HS-5 (cell line): ENCODE measurements around the gene DBR1.
"Not testable (repeated sequence)": the region's sequence is repeated elsewhere in the genome, so short reads cannot be mapped to it uniquely, and the experiment has no call there.

Source experiments
- DNase-seq: peaks from one replicate; pipeline ENCODE4 v3.0.0-alpha.2; 2012; ENCODE audit warnings: low read depth

Gene DBR1

GRCh38 chr3:138186221-138186620 is 11.5 kb upstream of the DBR1 start:
- no peak for DNase-seq

DNA sequence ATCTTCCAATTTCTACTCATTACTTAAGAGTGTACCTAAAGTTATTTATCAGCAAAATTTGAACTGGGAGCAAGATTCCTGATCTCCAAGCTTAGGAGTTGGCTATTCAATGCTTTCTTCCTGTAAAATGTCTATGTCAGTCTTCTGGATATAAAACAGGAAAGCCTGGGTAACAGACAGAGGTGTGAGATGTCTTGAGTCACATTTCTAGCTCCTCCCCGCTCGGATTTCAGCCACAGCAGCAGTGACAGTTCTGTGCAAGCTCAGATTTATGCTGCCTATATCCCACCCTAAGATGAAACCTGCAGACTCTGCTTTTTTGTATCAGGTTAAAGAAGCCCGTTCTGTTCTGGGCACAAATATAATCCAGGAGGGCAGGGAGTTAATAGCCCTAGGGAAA is 10.3 kb upstream of the DBR1 start:
- DNase-seq = no peak

DNA sequence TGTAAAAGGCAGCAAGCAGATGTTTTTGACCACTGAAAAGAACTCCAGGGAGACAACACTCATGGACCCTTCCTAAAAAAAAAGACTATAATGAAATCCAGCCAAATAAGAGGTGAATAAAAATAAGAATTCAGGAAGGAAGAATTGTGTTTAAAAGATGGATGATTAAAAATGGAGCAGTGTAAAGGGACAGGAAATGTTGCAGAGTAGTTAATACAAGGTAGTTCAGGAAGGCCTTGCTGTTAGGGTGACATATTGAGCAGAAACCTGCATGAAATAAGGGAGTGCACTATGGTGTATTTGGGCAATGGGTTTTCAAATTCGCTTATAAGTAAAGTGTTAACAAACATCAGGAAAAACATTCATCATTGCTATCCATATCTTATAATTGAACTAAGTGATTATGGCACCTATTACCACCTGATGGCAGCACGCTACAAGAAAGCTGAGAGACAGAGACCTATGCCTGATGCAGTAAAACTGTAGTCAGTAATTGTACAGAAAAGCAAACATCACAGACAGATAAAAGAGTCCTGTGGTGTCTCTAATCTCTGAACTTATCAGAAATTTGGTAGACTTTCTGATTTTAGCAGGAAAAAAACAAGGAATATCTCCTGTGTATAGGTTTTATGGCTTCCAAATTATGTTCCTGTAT is 5.8 kb upstream of the DBR1 start:
- DNase-seq = peak; percentile 23

GRCh38 chr3:138173769-138174420 is 826 bp downstream of the DBR1 start:
- peak; percentile 15 for DNase-seq

- DNase-seq = no peak
Measured at GRCh38 chr3:138172625-138173024, 2.1 kb downstream of the DBR1 start.

- DNase-seq = no peak
Measured at GRCh38 chr3:138165061-138165460, 9.7 kb downstream of the DBR1 start.

DNA sequence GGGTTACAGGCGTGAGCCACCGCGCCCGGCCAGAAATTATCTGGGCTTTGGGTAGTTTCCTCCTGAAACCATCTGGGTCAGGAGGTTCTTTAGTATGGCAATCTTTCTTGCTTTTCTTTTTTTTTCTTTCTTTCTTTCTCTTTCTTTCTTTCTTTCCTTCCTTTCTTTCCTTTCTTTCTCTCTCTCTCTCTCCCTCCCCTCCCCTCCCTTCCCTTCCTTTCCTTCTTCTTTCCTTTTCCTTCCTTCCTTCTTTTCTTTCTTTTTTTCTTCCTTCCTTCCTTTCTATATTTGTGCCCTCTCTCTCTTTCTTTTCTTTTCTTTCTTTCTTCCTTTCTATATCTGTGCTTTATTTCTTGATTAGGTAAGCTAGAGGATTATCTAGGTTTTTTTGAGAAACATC is 17.0 kb downstream of the DBR1 start:
- DNase-seq = no peak

- no peak for DNase-seq
Measured at GRCh38 chr3:138154534-138154933, 20.2 kb downstream of the DBR1 start.

DNA sequence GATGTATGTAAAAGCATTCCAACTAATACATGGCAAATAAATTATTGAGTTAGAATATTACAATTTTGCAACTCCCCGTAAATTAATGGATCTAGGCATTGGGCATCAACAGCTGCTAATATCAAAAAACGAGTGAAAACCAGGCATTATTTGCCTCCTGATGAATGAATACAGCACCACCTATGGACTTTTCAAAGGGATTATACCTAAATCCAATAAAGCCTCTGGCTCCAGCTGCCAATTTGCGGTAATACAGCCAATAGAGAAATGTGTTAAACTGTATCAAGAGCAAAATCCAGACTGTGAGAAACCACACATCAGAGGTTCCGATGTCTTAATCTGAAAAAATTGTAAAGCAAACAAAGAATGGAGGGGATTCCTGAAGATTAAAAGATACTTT is 26.2 kb downstream of the DBR1 start:
- no peak for DNase-seq

GRCh38 chr3:138142181-138142580 is 32.5 kb downstream of the DBR1 start:
- DNase-seq = not testable (repeated sequence)

DNA sequence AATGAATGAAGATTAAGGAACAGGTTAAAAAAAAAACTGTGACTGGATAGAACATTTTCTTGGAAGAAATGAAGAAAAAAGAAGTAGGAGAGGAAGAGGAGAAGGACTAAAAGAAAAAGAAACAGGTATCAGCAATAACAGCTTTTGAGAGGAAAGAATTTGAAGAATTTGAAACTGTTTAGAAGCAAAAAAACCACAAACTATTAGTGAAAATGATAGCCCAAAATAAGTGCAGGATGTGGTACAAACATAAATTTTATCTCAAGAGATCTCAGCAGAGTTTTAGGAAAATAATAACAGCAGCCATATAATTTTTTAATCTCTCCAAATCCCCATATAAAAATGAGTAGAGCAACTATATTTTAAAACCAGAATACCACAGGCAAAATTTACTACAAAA is 33.8 kb downstream of the DBR1 start:
- DNase-seq = no peak

DNA sequence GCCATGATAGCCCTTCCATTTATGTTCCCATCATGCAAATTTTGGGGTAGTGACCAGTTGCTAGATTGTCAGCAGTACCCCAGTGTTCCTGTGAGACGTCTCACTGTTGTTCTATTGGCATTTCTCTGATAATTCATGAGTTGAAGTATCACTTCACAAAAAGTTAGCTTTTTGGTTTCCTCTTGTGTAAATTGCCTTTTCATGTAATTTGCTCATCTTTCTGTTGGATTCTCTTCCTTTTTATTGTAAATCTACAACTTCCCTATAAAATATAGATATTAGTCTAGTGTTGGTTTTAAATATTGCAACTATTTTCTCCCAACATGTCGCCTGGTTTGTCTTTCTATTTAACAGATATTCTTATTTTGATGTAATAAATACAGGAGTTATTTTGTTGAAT is 35.0 kb downstream of the DBR1 start:
- no peak for DNase-seq

- no peak for DNase-seq
Measured at GRCh38 chr3:138137861-138138260, 36.9 kb downstream of the DBR1 start.

DNA sequence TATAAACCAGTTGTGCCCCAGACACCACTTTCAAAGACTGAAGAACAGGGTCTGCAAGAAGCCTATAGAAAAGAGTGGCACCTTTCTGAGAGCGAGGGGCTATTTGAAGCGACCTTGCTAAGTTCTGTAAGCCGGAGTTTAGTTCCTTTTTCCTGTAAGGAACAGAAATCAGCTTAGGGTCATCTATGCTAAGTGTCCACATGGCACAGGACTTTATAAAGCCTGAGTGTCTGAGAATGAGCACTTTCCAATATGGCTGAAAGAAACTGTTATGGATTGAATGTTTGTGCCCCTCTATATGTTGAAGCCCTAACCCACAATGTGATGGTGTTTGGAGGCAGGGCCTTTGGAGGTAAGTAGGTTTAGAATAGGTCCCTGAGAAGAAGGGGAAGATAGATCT is 38.5 kb downstream of the DBR1 start:
- DNase-seq = no peak

DNA sequence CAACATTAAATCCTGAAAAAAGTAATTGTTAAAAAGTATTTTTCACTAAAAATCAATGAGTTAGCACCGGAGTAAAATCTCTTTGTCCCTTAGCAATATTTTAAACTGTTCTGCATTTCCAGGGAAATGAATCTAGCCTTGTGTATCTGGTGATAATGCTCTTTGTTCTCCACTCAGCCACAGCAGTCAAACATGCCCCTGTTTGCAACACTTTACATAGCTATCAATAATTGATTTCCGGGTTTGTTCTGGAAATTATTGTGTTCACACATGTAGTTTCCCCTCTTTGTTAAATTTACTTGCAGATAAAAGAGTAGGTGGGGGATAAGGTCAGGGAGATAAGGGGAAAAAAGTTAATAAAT is 38.9 kb downstream of the DBR1 start:
- no peak for DNase-seq

DNA sequence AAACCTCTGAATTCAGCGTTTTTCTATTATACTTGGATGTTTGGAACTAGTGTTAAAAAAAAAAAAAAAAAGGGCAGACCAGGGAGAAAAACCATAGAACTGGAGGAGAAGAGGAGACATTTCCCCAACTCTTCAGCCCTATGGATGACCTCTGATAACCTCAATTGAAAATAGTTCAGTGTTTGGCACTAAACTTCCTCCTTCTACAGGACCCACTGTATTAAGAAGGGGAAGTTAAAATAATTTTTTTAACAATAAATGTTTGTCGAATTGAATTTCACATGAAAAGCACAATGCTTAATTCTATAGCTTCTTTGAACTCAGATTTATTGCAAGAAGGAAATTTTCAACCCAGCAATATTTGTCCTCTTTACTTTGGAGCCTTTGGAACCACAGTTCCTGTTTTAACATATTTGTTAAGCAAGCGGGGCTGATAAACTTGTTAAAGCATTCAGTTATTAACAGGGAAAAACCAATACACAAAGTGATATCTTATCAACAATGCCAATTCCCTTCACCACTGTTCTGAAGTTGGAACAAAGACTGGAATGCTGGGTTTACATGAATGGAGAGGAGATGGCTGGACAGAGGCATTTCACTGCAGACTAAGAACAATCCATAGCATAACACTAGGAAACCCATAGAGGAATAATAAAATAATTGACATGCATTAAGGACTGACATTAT is 39.4 kb downstream of the DBR1 start:
- DNase-seq = no peak

DNA sequence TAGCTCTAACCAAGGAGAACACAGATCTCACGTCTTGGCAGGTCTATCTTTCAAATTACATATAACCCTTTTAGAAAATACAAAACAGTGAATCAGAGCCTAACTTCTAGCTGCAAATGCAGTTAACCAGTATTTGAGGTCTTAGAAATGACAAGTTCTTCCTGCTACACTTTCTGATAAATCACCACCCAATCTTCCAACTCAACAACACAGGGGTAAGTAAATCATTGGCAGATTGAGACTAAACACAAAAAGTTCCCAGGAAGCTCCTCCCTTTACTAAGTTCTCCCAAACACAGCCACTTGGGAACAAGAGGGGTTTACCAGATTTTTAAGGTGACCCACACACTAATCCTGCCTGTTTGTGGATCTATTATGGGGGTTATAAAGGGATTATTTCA is 42.5 kb downstream of the DBR1 start, which contains the start of gene A4GNT:
Gene A4GNT (minus strand): TSS at position 152 of the 400 bp plus-strand sequence. CDS start 1,134 bp downstream, outside the sequence.
- DNase-seq = no peak

GRCh38 chr3:138127636-138128365 is 46.9 kb downstream of the DBR1 start:
- DNase-seq = no peak

GRCh38 chr3:138125548-138126221 is 49.0 kb downstream of the DBR1 start:
- no peak for DNase-seq

- peak; percentile 5 for DNase-seq
Measured at GRCh38 chr3:138124706-138125355, 49.9 kb downstream of the DBR1 start.

- no peak for DNase-seq
Measured at GRCh38 chr3:138124188-138124587, 50.5 kb downstream of the DBR1 start.

DNA sequence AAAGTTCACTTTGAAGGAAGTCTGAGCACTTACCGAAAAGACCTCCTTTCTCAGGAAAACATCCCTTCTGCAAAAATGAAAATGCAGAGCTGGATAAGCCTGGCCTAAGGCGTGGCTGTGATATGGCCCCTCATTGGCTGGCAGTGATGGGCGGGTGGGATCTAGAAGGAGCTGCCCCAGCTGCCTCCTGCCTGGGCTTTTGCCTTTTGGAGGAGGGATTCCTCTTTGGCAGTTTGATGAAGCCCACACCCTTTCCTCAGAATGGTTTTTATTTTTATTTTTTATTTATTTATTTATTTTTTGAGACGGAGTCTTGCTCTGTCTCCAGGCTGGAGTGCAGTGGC is 55.3 kb downstream of the DBR1 start:
- no peak for DNase-seq
